ENCODE data around the gene MTA3.

GRCh38 chr2:42793334-42794270, 225.2 kb downstream of the MTA3 start:
- TF ChIP-seq, protein P1, sequence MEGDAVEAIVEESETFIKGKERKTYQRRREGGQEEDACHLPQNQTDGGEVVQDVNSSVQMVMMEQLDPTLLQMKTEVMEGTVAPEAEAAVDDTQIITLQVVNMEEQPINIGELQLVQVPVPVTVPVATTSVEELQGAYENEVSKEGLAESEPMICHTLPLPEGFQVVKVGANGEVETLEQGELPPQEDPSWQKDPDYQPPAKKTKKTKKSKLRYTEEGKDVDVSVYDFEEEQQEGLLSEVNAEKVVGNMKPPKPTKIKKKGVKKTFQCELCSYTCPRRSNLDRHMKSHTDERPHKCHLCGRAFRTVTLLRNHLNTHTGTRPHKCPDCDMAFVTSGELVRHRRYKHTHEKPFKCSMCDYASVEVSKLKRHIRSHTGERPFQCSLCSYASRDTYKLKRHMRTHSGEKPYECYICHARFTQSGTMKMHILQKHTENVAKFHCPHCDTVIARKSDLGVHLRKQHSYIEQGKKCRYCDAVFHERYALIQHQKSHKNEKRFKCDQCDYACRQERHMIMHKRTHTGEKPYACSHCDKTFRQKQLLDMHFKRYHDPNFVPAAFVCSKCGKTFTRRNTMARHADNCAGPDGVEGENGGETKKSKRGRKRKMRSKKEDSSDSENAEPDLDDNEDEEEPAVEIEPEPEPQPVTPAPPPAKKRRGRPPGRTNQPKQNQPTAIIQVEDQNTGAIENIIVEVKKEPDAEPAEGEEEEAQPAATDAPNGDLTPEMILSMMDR (IDR thresholded peaks at IDR 0.05) = no peak
- TF ChIP-seq POLR2A (IDR thresholded peaks at IDR 0.05) = no peak
- no peak for TF ChIP-seq POLR2AphosphoS5 (IDR thresholded peaks at IDR 0.05)

Measured in transverse colon (tissue), 4 donors.